NT2/D1 (cell line): ENCODE results near the gene KCNQ5.

Source experiments
- YY1 ChIP-seq: IDR thresholded peaks from 2 replicates; pipeline ENCODE4 v1.6.1; 2011; ENCODE audit not compliant: insufficient read length, insufficient read depth
- ZNF274 ChIP-seq: IDR thresholded peaks from 2 replicates; pipeline ENCODE4 v1.6.1; 2011; ENCODE audit warnings: mild to moderate bottlenecking, low read depth, low read length

DNA sequence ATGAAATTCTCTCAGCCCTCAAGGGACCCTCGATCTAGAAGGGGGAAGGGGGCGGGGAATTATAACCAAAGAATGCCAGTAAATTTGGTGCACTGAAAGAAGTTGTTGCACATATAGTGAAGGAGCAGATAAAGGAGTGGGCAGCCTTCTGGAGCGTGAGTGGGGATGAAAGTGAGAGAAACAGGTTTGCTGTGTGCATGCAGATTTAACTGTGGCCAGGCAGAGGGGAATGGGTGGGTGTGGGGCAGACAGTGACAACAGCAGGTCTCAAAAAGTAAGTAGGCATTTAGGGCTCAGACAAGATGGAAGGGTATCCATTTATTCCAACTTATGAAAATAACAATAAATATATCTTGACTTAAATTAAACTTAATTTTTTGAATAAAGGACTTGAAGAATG lies 149.1 kb downstream of the KCNQ5 start:
- TF ChIP-seq YY1 (no peak), ZNF274 (no peak)
